GM19239 (cell line): Measurements from ENCODE around the gene MEF2B.
"Not testable (repeated sequence)": the region's sequence is repeated elsewhere in the genome, so short reads cannot be mapped to it uniquely, and the experiment has no call there.

Experiments used
- DNase-seq: peaks from one replicate; pipeline ENCODE4 v3.0.0; 2011; ENCODE audit warnings: low spot score; ENCODE audit not compliant: insufficient read length
- FAIRE-seq: peaks from 2 replicates; lab custom pipeline; 2011; peaks lifted over from hg19 to GRCh38; lab: Jason Lieb, UNC

MEF2B gene

DNA sequence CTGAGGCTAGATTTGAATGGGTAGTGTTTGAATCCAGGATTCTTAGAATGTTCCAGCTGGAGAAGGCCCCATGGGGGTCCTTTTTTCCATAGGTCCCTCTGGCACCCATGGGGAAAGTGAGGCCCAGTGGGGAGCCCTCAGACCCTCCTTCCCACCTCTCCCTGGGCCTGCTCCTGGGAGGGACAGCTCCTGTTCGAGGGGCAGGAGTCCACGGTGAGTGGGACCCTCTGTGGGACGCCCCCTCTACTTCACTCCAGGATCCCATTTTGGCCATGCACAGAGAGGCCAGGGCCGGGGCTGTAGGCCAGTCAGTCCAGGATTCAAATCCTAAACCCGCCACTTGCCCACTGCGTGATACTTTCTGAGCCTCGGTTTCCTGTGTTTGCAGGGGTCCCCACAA lies 7.6 kb downstream of the MEF2B start:
- DNase-seq (no peak), FAIRE-seq (no peak)

DNA sequence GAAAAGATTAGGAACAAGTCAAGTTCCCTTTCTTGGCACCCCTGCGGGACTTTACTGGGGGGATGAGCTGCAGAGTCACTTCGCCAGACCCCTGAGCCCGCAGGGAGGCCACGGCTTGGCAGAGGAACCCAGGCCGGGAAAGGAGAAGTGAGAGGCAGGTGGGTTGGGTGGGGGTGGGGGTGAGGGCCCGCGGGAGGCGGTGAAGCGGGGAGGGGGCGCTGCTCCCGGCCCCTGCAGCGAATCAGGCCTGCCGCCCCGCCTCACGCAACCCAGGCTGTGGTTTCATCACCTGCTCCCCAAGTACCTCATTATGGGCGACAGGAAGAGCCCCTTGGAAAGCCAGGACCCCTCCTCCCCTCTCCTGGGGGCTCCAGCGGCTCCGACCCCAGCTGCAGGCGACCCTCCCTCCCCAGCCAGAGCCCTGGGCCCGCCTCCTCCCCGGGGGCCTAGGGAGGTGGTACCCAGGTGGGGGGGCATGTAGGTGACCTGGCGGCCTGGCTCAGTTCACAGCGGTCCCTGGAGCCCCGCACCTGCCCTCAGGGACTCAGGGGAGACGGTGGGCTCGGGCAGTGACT lies 9.5 kb downstream of the MEF2B start:
- DNase-seq = peak; percentile 42
- FAIRE-seq = peak; percentile 86

DNA sequence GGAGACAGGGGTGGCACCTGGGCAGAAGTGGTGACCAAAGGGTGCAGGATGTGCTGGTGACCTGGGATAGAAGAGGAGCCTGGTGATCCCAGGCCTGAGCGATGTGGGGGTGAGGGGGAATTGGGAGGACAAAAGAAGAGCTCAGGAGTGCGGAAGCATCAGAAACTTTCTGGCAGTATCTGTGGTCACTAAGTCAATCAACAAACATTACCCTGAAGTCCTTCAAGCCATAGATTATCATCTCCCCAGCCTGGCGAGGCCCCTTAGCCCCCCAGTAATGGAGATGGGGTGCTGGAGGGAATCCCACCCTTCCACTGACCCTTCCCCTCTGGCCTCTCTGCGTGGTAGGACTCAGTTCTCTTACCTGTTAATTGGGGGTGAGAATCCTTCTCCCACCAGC lies 10.5 kb downstream of the MEF2B start:
- DNase-seq = no peak
- FAIRE-seq = peak; percentile 68

DNA sequence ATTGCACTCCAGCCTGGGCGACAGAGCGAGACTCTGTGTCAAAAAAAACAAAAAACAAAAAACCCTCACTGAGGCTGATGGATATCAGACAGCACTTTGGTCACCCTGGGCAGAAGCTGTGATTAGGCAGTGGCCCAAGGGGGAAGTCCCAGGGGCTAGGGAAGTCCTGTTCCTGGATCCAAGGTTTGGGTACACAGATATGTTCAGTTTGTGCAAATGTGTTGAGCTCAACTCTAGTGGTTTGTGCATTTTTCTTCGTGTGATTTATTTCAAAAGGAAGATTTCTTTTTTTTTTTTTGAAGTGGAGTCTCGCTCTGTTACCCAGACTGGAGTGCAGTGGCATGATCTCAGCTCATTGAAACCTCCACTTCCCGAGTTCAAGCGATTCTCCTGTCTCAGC lies 12.3 kb downstream of the MEF2B start:
- FAIRE-seq = no peak
- no peak for DNase-seq

DNA sequence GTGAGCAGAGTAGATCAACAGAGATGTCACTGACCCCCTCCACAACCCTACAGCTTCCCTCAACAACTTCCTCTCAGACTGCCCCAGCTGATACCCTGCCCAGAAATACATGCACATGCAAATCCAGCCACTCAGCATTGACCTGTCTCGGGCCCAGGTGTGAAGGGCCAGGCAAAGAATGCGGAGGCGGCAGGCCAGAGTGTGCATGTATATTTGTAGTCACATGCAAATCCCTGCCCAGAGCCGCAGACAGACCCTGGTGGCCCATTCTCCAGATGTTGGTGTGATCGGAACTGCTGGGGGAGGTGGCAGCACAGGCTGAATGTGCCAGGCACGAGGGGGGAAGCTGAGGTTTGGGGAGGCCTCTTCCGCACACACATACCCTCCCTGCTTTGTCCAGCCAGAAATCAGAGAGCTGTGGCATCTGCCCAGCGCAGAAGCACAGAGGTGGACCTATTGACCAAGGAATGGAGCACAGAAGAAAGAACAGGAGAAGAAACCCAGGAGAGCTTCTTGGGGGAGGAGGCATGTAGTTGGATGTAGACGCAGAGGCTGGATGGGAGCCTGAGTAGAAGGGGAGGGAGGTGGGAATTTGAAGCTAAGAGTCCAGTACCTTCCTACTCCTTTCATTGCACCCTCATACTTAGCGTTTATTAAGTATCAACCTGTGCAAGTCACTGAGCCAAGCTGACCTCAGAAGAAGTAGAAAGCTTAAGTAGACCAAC lies 14.4 kb downstream of the MEF2B start:
- DNase-seq (peak; percentile 61), FAIRE-seq (peak; percentile 93)

DNA sequence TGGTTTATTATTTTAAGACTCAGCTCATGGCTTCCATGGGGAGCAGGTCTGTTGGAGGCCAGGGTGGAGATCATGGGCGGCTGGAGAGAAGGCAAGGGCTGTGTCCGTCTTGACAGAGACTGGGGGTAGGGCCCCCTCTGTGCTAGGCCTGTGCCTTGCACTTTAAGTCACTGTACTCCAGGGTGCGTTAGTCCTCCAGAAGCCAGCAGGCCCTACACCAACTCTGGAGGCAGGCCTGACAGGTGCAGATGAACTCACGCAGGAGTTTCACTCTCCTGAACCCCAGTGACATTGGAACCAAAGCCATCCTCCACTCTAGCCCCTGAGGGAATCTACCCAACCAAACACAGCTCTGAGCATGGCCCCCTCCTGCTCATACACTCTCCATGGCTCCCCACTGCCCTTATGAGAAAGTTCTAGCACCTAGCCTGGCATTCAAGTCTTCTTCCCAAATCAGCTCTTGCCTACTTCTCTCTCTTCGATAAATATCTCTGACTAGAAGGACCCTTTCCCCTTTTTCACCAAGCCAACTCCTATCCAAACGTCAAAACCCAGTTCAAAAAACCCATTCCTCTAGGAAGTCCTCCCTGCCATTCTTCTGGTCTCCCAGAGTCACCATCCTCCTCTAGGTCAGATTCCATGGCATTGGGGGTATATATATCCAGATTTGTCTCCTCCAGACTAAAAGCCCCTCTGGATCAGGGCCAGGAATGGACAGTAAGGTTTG lies 15.1 kb downstream of the MEF2B start:
- FAIRE-seq (no peak), DNase-seq (no peak)

DNA sequence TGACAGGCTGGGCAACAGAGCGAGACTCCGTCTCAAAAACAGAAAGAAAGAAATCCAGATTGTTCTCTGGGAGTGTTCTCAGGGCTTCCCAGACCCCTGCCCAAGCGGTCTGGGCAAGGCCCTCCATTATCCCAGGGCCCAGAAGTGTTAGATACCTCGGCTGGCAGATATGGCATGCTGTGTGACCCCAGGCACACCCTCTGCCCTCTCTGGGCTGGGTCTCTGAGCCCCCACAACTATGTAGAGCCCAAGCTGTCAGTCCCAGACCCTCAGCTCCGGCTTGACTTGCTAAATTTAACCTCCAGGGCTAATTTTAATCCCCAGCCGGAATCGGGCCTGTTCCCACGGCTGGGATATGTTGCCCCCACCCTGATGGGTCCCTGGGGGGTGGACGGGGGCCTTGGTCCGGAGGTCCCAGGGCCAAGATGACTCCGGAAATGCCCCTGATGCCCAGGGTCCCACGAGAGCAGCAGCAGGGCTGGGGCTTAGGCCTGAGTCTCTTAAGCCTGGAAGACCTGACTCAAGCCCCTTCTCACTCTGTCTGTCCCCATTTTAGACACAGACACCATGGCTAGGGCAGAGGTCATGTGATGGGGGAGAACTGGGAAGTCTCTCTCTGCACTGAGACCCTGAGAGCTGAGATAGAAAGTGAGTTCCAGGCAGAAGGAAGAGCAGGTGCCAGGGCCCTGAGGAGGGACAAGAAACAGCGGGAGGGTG lies 17.2 kb downstream of the MEF2B start:
- DNase-seq (no peak), FAIRE-seq (no peak)

DNA sequence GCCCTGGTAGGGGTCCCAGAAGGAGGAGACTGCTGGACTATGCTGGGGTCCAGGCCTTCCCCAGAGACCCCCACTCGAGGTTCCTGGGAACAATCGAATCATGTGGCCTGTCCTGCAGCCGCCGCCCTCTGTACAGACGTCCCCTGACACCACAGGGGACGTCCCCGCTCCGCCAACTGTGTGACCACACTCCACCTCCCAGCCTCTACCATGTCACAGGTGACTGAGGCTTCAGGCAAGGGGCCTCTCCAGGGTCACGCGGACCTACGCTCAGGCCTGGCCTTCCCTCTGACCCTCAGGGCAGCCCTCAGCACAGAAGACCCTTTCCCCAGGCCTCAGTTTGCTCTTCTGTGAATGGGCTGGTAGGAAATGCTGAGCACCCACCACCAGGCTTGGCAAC lies 18.6 kb downstream of the MEF2B start:
- FAIRE-seq = peak; percentile 52

DNA sequence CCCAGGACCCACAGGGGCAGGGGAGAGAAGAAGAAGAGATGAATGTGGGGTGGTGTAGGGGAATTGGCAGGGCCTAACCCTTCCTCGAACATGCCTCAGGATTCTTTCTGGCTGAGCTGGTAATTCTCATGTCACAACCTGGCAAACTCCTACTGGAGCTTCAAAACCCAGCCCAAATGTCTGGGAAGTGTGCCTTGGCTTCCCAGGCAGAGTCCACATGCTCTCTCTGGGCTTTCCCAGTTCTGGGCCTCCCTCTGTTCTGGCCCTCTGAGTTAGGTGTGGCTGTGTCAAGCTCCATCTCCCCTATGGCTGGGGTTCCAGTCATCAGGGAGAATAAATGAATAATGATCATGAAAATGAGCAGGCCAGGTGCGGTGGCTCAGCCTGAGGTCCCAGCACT lies 20.6 kb downstream of the MEF2B start:
- DNase-seq = no peak

More for the DNA sequence above, 18.6 kb downstream of the MEF2B start:
- DNase-seq = no peak

DNA sequence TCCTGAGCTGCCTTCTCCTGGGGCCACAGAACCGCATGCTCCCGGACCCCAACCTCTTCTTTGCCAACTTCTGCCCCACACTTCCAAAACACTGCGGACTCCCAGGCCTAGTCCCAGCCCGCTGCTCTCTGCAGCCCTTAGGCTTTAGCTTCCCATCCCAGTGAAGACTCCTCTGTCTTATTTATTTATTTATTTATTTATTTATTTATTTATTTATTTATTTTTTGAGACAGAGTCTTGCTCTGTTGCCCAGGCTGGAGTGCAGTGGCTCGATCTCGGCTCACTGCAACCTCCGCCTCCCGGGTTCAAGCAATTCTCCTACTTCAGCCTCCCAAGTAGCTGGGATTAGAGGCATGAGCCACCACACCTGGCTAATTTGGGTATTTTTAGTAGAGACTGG lies 21.6 kb downstream of the MEF2B start:
- not testable (repeated sequence) for FAIRE-seq, DNase-seq

More for the DNA sequence above, 20.6 kb downstream of the MEF2B start:
- FAIRE-seq = no peak

DNA sequence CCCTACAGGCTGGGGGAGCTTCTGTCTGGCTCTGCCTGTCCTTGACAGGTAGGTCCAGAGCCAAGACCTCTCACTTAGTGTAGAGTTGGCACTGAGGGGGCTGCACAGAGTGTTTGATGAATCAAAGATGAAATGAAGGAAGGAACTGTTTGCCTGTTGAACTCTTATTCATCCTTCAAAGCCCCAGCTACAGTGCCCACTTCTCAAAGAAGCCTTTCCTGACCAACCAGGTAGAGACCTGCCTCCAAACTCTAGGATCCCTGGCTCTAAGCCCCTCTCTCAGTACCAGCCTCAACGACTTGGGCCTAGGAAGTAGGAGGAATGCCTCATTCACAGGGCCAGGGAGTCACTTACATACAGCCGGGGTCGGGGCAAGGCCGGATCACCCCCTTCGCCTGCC lies 22.7 kb downstream of the MEF2B start:
- DNase-seq = no peak
- FAIRE-seq = no peak

DNA sequence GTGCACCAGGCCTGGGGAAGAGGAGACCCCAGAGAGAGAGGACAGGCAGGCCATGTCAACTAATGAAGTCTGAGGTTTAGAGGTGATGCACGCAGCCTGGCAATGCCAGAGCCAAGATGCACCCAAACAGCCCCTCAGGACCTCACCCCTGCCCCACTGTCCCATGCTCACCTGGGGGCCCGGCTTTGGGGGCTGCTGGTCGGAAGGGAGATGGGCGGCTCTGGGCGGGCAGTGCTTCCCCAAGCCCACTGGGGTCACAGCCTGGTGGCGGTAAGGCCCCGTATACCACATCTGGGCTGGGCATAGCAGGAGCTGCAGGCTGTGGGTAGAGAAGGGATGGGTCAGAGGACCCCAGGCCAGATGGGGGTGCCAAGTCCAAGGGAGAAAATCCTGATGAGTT lies 23.2 kb downstream of the MEF2B start:
- FAIRE-seq (no peak), DNase-seq (no peak)

DNA sequence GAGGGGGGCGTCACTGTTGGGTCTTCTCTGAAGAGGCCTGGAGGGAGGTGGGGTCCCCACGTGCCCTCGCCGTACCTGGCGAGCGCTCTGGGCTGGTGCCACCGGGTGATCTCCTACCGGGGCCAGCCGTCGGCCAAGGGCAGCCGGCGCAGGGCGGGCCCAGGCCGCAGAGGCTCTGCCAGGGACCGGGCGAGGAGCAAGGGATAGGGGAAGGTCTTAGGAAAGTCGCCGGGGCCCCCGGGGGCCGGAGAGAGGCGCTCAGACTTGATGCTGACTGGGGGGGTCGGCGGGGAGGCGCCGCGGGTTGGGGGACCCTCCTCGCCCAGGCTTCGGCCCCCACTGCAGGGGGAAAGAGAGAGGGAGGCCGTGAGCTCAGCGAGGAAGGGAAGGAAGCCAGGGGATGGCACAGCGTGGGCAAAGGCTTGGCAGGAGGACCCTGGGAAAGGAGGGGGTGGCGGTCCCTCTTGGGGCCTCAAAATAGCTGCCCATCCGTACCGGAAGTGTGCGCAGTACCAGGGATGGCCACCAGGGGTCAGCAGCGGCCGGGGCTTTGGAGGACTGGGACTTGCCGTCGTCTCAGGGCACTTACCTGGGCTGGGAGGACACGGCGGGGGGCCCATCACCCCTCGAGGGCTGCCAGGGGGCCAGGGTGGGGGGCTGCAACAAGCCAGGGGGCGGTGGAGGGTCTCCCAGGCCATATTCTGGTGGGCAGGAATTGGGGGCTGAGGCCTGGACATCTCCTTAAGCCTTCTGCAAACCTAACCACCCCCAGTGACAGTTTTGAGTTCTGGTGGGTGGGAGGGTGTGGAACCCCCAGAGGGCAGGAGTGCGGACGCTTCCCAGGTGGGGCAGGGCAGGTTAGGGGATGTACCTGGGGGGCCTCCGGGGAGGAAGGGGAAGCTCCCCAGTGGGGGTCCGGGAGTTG lies 24.1 kb downstream of the MEF2B start:
- DNase-seq (peak; percentile 82), FAIRE-seq (peak; percentile 33)

DNA sequence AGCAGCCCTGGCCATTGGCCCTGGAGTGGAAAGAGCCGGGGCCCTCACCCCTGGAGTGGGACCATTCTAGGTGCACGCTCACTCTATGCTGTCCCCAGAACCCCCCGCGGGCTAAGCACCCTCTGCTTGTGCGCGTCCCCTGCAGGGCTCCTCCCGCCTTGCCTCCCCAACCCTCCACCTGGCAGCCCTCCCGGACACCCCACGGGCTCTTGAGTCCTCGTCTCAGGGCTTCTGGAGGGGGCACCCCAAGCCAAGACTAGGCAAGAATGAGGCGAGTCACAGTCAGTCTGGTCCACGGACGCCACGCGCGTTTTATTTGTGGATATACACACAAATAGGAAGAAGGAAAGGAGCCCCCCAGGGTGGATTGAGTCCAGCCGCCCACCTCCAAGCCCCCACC lies 24.8 kb downstream of the MEF2B start:
- DNase-seq (no peak), FAIRE-seq (no peak)

DNA sequence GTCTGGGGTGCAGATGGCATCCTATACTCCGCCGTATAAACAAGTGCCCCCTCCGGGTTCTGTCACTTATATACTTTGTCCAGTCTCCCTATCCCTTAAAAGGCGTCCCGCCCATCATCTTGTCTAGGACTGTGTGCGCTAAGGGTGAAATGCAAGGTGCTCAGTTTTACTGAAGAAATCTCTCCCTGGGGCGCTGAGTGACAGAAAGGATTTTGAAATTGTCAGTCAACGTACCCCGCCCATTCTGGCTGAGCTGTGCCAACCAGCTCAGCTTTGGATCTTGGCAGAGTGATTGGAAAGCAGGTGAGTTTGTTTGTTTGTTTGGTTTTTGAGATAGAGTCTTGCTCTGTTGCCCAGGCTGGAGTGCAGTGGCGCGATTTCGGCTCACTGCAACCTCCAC lies 27.7 kb downstream of the MEF2B start:
- DNase-seq (no peak), FAIRE-seq (no peak)

DNA sequence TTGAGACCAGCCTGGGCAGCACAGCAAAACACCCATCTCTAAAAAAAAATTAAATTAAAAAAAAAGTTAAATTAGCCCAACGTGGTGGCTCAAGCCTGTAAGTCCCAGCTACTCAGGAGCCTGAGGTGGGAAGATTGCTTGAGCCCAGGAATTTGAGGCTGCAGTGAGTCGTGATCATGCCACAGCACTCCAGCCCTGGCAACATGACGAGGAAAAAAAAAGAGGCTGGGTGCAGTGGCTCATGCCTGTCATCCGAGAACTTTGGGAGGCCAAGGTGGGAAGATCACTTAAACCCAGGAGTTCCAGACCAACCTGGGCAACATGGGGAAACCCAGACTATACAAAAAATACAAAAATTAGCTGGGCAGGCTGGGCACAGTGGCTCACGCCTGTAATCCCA lies 29.6 kb downstream of the MEF2B start:
- DNase-seq = no peak
- FAIRE-seq = no peak

DNA sequence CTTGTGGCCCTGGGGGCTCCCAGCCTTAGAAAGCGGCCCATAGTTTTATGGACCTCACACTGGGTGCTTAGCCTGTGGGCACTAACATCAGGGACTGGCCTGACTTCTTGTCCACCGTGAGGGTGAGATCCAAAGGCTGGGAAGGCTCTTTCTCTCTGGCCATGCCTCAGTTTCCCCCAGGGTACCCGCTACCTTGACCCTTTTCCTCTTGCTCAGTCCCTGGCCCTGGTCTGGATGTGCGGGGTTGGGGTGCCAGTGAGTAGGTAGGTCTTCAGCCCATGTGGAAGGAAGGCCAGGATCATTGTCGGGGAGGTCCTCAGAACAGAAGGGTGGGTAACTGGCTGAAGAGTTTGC lies 30.2 kb downstream of the MEF2B start:
- DNase-seq = no peak
- no peak for FAIRE-seq

DNA sequence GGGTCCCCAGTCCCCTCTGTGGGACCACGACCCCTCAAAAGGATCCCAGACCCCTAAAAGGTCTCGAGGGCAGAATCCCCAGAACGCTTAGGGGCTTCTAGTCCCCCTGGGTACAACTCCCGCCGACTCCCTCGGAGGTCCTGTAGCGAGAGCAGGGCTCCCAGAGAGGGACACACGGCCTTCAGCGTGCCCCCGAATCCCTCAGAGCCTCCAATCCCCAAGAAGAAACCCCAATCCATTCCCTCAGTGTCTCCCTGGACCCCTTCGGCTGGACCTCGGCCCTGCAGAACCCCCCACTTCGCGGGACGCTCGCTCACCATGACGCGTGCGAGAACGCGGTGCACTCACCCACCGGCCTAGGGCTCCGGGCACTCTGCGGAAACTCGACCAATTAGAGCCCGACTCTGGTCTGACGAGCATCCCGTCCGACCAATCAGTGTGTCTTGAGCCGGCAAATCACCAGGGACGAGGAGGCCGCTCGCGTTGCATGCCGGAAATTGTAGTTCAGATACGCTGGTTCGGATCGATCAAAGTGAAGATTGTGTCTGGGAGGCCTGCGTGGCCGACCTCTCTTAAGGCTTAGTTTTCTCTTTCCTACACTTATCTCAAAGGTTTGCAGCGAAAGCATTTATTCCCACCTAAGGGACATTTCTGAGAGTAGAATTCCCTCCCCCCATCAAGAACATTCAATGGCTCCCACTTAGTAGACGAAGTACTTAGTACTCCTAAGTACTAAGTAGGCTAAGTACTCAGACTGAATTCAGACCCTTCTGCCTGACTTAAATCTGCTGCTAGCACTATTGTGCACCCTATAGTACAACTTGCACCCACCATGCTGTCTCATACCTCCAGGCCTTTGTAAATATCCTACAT lies 31.7 kb downstream of the MEF2B start, which contains the start of gene TMEM161A:
TSS of gene TMEM161A (minus strand) at position 370 of the 873 bp plus-strand sequence. CDS start at position 320, 50 bp downstream.
- FAIRE-seq (peak; percentile 98), DNase-seq (peak; percentile 100)
